RWPE2 (cell line): ENCODE data around the gene STARD8.
"Not testable (repeated sequence)": the region's sequence is repeated elsewhere in the genome, so short reads cannot be mapped to it uniquely, and the experiment has no call there.

Experiments used
- ATAC-seq: fragments of 200-7000 bp; cut with Tn5 transposase; 3 replicates; pipeline ENCODE4 v1.9.1; 2021; ENCODE audit warnings: low read depth
- DNase-seq: peaks from one replicate; pipeline ENCODE4 v3.0.0-alpha.2; 2020; ENCODE audit warnings: low spot score
- H3K27ac ChIP-seq: fragments of 450-650 bp; 2 replicates; pipeline ENCODE4 v1.5.1; 2017; ENCODE audit warnings: mild to moderate bottlenecking; ENCODE audit not compliant: poor library complexity, severe bottlenecking
- H3K27me3 ChIP-seq: fragments of 250-450 bp; sonication (Bioruptor Pico); 2 replicates; pipeline ENCODE4 v1.5.1; 2021; ENCODE audit warnings: mild to moderate bottlenecking, moderate library complexity; ENCODE audit not compliant: insufficient read depth, poor library complexity, severe bottlenecking
- H3K36me3 ChIP-seq: fragments of 250-450 bp; sonication (Bioruptor Pico); 2 replicates; pipeline ENCODE4 v1.5.1; 2020; ENCODE audit warnings: low read depth, mild to moderate bottlenecking, moderate library complexity
- H3K4me1 ChIP-seq: fragments of 250-450 bp; sonication (Bioruptor Pico); 2 replicates; pipeline ENCODE4 v1.5.1; 2021; ENCODE audit warnings: mild to moderate bottlenecking, moderate library complexity; ENCODE audit not compliant: insufficient read depth, poor library complexity, severe bottlenecking
- H3K4me3 ChIP-seq: fragments of 250-450 bp; sonication (Bioruptor Pico); 2 replicates; pipeline ENCODE4 v1.5.1; 2021; ENCODE audit warnings: mild to moderate bottlenecking, moderate library complexity; ENCODE audit not compliant: severe bottlenecking
- H3K9me3 ChIP-seq: fragments of 250-450 bp; sonication (Bioruptor Pico); 2 replicates; pipeline ENCODE4 v1.5.1; 2021; ENCODE audit warnings: mild to moderate bottlenecking, moderate library complexity; ENCODE audit not compliant: severe bottlenecking
- TF ChIP-seq, protein P1 (sequence below): fragments of 450-650 bp; IDR thresholded peaks from one replicate; pipeline ENCODE4 v1.5.1; 2017; ENCODE audit warnings: mild to moderate bottlenecking, moderate library complexity; ENCODE audit not compliant: poor library complexity, severe bottlenecking

STARD8 gene, protein sequence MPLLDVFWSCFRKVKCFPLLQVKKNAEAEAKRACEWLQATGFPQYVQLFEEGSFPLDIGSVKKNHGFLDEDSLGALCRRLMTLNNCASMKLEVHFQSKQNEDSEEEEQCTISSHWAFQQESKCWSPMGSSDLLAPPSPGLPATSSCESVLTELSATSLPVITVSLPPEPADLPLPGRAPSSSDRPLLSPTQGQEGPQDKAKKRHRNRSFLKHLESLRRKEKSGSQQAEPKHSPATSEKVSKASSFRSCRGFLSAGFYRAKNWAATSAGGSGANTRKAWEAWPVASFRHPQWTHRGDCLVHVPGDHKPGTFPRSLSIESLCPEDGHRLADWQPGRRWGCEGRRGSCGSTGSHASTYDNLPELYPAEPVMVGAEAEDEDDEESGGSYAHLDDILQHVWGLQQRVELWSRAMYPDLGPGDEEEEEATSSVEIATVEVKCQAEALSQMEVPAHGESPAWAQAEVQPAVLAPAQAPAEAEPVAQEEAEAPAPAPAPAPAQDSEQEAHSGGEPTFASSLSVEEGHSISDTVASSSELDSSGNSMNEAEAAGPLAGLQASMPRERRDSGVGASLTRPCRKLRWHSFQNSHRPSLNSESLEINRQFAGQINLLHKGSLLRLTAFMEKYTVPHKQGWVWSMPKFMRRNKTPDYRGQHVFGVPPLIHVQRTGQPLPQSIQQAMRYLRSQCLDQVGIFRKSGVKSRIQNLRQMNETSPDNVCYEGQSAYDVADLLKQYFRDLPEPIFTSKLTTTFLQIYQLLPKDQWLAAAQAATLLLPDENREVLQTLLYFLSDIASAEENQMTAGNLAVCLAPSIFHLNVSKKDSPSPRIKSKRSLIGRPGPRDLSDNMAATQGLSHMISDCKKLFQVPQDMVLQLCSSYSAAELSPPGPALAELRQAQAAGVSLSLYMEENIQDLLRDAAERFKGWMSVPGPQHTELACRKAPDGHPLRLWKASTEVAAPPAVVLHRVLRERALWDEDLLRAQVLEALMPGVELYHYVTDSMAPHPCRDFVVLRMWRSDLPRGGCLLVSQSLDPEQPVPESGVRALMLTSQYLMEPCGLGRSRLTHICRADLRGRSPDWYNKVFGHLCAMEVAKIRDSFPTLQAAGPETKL

DNA sequence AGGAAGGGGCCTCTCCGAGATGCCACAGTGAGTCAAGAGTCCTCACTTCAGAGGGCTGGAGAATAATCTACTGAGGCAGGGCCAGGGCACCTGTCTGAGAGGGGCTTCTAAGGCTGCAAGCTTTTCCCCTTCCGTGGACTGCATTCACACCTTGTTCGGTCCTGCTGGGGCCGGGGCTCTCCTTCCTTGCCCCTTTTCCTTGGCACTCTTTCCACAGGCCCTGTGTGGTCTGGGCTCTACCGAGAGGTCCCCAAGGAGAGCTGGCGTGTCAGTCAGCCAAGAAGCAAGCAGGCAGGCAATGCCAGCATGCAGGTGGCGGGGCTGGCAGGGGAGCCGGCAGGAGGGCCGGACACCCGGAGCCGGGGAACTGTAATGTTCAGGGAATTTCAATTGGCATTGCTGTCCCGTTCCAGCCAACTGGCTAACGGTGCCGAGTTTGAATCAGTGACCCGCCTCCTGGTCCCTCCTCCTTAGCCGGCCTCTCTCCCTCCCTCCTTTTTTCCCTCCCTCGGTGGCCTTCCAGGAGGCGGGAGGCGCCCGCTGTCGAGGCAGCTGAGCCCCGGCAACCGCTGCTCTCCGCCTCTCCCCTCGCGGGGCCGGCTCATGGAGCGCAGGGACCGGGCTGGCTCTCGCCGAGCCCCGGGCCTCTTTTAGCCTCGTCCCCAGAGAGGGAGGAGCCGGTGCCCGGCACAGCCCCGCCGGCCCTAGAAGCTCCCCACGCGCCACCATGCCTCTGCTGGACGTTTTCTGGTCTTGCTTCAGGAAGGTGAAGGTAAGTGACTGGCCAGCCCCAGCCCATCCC lies at the start of gene STARD8:
Gene STARD8 (plus strand): TSS at position 511 of the 802 bp plus-strand sequence. CDS start 217 bp downstream, at position 728.
- peak within 1 kb of the TSS; percentile 4 for H3K4me3 ChIP-seq
- TF ChIP-seq, protein P1, sequence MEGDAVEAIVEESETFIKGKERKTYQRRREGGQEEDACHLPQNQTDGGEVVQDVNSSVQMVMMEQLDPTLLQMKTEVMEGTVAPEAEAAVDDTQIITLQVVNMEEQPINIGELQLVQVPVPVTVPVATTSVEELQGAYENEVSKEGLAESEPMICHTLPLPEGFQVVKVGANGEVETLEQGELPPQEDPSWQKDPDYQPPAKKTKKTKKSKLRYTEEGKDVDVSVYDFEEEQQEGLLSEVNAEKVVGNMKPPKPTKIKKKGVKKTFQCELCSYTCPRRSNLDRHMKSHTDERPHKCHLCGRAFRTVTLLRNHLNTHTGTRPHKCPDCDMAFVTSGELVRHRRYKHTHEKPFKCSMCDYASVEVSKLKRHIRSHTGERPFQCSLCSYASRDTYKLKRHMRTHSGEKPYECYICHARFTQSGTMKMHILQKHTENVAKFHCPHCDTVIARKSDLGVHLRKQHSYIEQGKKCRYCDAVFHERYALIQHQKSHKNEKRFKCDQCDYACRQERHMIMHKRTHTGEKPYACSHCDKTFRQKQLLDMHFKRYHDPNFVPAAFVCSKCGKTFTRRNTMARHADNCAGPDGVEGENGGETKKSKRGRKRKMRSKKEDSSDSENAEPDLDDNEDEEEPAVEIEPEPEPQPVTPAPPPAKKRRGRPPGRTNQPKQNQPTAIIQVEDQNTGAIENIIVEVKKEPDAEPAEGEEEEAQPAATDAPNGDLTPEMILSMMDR = no peak
- DNase-seq (no peak), ATAC-seq (peak; percentile 63)
- no peaks in the 10 kb centered on the region for H3K4me1 ChIP-seq
- no peaks in the 10 kb centered on the region for H3K36me3 ChIP-seq
- H3K9me3 ChIP-seq = no peaks in the 10 kb centered on the region
- H3K27me3 ChIP-seq = no peaks in the 10 kb centered on the region
- H3K27ac ChIP-seq = no peak within 1 kb of the TSS

DNA sequence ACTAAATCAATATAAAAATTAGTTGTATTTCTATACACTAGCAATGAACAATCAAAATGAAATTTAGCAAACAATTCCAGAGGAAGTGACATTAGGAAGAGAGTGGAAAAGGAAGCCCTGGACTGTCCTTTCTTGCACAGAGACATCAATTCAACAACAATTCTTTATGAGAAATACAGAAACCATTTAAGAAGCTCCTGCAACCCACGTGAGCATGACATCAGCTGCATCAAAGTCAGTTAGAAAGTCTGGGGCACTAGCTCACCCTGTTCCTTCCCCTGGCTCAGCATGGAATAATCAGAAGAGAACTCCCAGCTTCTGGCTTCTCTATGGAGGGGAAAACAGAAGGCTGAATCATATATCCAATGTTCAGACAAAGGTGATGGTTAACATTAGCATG lies 48.6 kb upstream of the STARD8 start:
- ATAC-seq = no peak

DNA sequence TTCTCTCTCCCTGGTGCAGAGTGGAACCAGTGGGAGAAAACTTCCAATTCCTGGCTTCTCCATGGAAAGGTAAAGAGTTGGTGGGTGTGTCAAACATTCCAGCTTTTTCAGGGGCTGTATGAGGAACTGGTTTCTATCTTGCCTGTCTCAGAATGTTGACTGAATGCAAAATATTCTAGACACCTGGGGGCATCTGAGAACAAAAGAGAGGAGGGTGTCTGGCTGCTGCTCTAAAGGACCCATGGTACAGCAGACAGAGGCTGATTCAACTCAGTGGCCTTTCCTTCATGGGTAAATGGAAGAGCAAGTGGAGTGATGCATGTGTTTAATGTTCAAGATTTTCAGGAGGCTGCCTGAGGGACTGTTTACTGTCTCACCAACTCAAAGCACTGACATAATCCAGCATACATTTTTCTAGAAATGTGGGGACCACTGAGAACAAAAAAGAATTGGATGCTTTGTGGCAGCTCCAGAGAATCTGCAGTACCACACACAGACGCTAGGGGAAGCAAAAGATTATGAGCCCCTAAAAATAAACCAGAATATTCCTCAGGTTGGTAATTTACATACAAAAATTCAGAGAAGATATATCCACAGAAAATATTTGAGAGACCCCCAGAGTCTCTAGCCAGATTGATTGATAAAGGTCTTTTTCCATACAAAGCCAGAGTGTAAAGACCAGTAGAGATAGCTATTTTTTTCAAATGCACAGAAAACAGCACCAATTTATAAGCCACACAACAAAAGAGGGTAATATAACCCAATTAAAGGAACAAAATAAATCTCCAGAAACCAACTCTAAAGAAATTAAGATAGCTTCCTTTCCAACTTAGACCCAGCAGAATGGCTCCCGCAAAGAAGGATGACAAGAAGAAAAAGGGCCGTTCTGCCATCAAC lies 48.0 kb upstream of the STARD8 start:
- TF ChIP-seq, protein P1 = peak; percentile 45
- H3K4me3 ChIP-seq = no peak overlapping the region
- H3K36me3 ChIP-seq = no peaks in the 10 kb centered on the region
- H3K27me3 ChIP-seq = no peaks in the 10 kb centered on the region
- DNase-seq = no peak
- no peak overlapping the region for H3K27ac ChIP-seq
- H3K4me1 ChIP-seq = no peaks in the 10 kb centered on the region
- no peaks in the 10 kb centered on the region for H3K9me3 ChIP-seq
- no peak for ATAC-seq

More for the DNA sequence above, 48.6 kb upstream of the STARD8 start:
- Histone ChIP-seq H3K36me3 (no peaks in the 10 kb centered on the region), H3K9me3 (no peaks in the 10 kb centered on the region), H3K4me1 (no peaks in the 10 kb centered on the region), H3K4me3 (no peak overlapping the region), H3K27me3 (no peaks in the 10 kb centered on the region), H3K27ac (no peak overlapping the region)
- no peak for DNase-seq
- TF ChIP-seq, protein P1 = no peak

DNA sequence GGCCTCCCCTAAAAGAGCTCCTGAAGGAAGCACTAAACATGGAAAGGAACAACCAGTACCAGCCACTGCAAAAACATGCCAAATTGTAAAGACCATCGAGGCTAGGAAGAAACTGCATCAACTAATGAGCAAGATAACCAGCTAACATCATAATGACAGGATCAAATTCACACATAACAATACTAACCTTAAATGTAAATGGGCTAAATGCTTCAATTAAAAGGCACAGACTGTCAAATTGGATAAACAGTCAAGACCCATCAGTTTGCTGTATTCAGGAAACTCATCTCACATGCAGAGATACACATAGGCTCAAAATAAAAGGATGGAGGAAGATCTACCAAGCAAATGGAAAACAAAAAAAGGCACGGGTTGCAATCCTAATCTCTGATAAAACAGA lies 43.2 kb upstream of the STARD8 start:
- DNase-seq, ATAC-seq, H3K27ac ChIP-seq, H3K9me3 ChIP-seq, H3K27me3 ChIP-seq, H3K4me1 ChIP-seq, H3K4me3 ChIP-seq, H3K36me3 ChIP-seq: not testable (repeated sequence)

DNA sequence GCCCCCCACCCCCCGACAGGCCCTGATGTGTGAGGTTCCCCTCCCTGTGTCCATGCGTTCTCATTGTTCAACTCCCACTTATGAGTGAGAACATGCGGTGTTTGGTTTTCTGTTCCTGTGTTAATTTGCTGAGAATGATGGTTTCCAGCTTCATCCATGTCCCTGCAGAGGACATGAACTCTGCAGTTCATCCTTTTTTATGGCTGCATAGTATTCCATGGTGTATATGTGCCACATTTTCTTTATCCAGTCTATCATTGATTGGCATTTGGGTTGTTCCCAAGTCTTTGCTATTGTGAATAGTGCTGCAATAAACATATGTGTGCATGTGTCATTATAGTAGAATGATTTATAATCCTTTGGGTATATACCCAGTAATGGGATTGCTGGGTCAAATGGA lies 32.7 kb upstream of the STARD8 start:
- not testable (repeated sequence) for ATAC-seq, H3K27me3 ChIP-seq, H3K4me3 ChIP-seq

More for the DNA sequence above, 32.7 kb upstream of the STARD8 start:
- H3K9me3 ChIP-seq, H3K27ac ChIP-seq, H3K36me3 ChIP-seq, H3K4me1 ChIP-seq, DNase-seq: not testable (repeated sequence)
